Keratinocyte (primary cell): ENCODE measurements around the gene NAGA. TPM values are rescaled to one million over a fixed set of nuclear protein-coding genes. Genes with fewer than 3 reads are reported as not detected.
A peak's percentile ranks its signal among the peaks of the same experiment; 100 is the strongest.
"Not testable (repeated sequence)": the region's sequence is repeated elsewhere in the genome, so short reads cannot be mapped to it uniquely, and the experiment has no call there.

Source experiments
- DNase-seq: peaks from one replicate; pipeline ENCODE4 v3.0.0-alpha.2; 2011; ENCODE audit warnings: low read depth, missing footprints, low spot score
- FAIRE-seq: peaks from 2 replicates; lab custom pipeline; 2011; peaks lifted over from hg19 to GRCh38; lab: Jason Lieb, UNC
- H2AFZ ChIP-seq: 2 replicates; pipeline ENCODE4 v1.6.0; 2012; ENCODE audit warnings: low read length, control low read depth, inconsistent platforms; ENCODE audit not compliant: control insufficient read depth
- H3K27ac ChIP-seq: 2 replicates; pipeline ENCODE4 v1.5.1; 2011; ENCODE audit warnings: low read length; ENCODE audit not compliant: control insufficient read depth, insufficient read depth
- H3K27me3 ChIP-seq: 3 replicates; pipeline ENCODE4 v1.6.0; 2011; ENCODE audit warnings: low read length; ENCODE audit not compliant: control insufficient read depth, insufficient read depth; ENCODE audit errors: extremely low read depth
- H3K36me3 ChIP-seq, 2 experiments: 2 replicates in 1 of 2; 3 replicates in 1 of 2; pipeline ENCODE4 v1.5.1; 2011; ENCODE audit warnings: low read length in 2 of 2, mild to moderate bottlenecking in 1 of 2; ENCODE audit not compliant: control insufficient read depth in 2 of 2, insufficient read depth in 2 of 2; ENCODE audit errors: extremely low read depth in 1 of 2
- H3K4me1 ChIP-seq: 3 replicates; pipeline ENCODE4 v1.5.1; 2011; ENCODE audit warnings: low read length; ENCODE audit not compliant: control insufficient read depth, insufficient read depth; ENCODE audit errors: extremely low read depth
- H3K4me2 ChIP-seq: 3 replicates; pipeline ENCODE4 v1.6.0; 2011; ENCODE audit warnings: low read depth, low read length; ENCODE audit not compliant: control insufficient read depth, insufficient read depth; ENCODE audit errors: extremely low read depth
- H3K4me3 ChIP-seq, 3 experiments: fragments of 200-600 bp in 1 of 3; sonication (generic) in 1 of 3; 2 replicates in 2 of 3; 3 replicates in 1 of 3; pipeline ENCODE4 v1.5.1; 2011 to 2016; ENCODE audit warnings: low read length in 3 of 3, mild to moderate bottlenecking in 3 of 3, control low read depth in 2 of 3, inconsistent platforms in 1 of 3, low read depth in 1 of 3, mixed read lengths in 1 of 3, mixed run types in 1 of 3, moderate library complexity in 1 of 3; ENCODE audit not compliant: control insufficient read depth in 2 of 3, insufficient read depth in 2 of 3; ENCODE audit errors: extremely low read depth in 1 of 3
- H3K79me2 ChIP-seq: 2 replicates; pipeline ENCODE4 v1.6.0; 2012; ENCODE audit warnings: low read length; ENCODE audit not compliant: control insufficient read depth, insufficient read depth
- H3K9ac ChIP-seq: 3 replicates; pipeline ENCODE4 v1.6.0; 2011; ENCODE audit warnings: low read length; ENCODE audit not compliant: control insufficient read depth, insufficient read depth; ENCODE audit errors: extremely low read depth
- H3K9me1 ChIP-seq: 3 replicates; pipeline ENCODE4 v1.6.0; 2011; ENCODE audit warnings: low read length; ENCODE audit not compliant: control insufficient read depth, insufficient read depth; ENCODE audit errors: extremely low read depth
- H3K9me3 ChIP-seq: 2 replicates; pipeline ENCODE4 v1.5.1; 2012; ENCODE audit warnings: low read depth, low read length; ENCODE audit not compliant: control insufficient read depth
- H4K20me1 ChIP-seq: 3 replicates; pipeline ENCODE4 v1.6.0; 2011; ENCODE audit warnings: low read length; ENCODE audit not compliant: control insufficient read depth, insufficient read depth; ENCODE audit errors: extremely low read depth
- CTCF ChIP-seq, 3 experiments: IDR thresholded peaks in 1 of 3; conservative IDR thresholded peaks in 1 of 3; optimal IDR thresholded peaks in 1 of 3; 2 replicates in 2 of 3; 3 replicates in 1 of 3; pipeline versions ENCODE3 to v1.5.1; 2011; ENCODE audit warnings: low read length in 3 of 3, mild to moderate bottlenecking in 3 of 3, moderate library complexity in 2 of 3, control low read depth in 1 of 3, inconsistent platforms in 1 of 3; ENCODE audit not compliant: insufficient read depth in 2 of 3; ENCODE audit errors: extremely low read depth in 1 of 3
- EZH2 ChIP-seq: IDR thresholded peaks from one replicate; pipeline ENCODE4 v1.6.1; 2012; ENCODE audit warnings: inconsistent platforms, mild to moderate bottlenecking, low read length, moderate library complexity
- dilution Hi-C: fragments of 300-500 bp; cut with MboI; formaldehyde crosslinking; loops from one replicate; pipeline ENCODE4 v1.7.0; 2020; ENCODE audit warnings: low sequenced_read_pairs; ENCODE audit not compliant: extremely low pct_ligation_motif_present
- polyA plus RNA-seq, 5 experiments: library from polyadenylated mRNA; depleted of rRNA in 3 of 5; stranded (reverse) in 3 of 5; stranded (forward) in 1 of 5; unstranded in 1 of 5; fragments of >200 nt; gene quantifications; 1 replicate in 1 of 5; 2 replicates in 3 of 5; 3 replicates in 1 of 5; pipeline versions ENCODE4 v1.2.1 to v1.2.3, GENCODE V29; 2011 to 2012; ENCODE audit warnings: missing spikeins in 2 of 5, low read depth in 1 of 5, low replicate concordance in 1 of 5

The NAGA gene
- polyA plus RNA-seq, 1 donor (not counting 4 experiments of a cell fraction or from before 2014, with no cell fraction given), result 17.0 TPM

GRCh38 chr22:42114721-42115120 is 44.1 kb upstream of the NAGA start:
- Histone ChIP-seq H3K9me1 (no peaks in the 10 kb centered on the region), H2AFZ (no peak overlapping the region), H3K4me2 (no peak overlapping the region), H4K20me1 (no peaks in the 10 kb centered on the region), H3K36me3 (no peaks in the 10 kb centered on the region), H3K79me2 (no peaks in the 10 kb centered on the region), H3K9ac (no peak overlapping the region), H3K27me3 (no peaks in the 10 kb centered on the region), H3K27ac (no peak overlapping the region), H3K4me3 (no peak overlapping the region), H3K9me3 (peaks cover 11% of the 10 kb centered on the region), H3K4me1 (no peaks in the 10 kb centered on the region)
- DNase-seq, result no peak
- dilution Hi-C loops, result no loop called here
- FAIRE-seq, result no peak
- TF ChIP-seq CTCF (optimal IDR thresholded peaks at IDR 0.05 in 1 of 3, IDR thresholded peaks at IDR 0.05 in 1 of 3, conservative IDR thresholded peaks at IDR 0.05 in 1 of 3; ENCODE audit: extremely low read depth in 1 of 3, insufficient read depth in 2 of 3, low read length in 3 of 3) (peak; percentile 15 to 26 (median 19)), EZH2 (no peak)

- not testable (repeated sequence) for DNase-seq, H3K27ac ChIP-seq, H3K4me2 ChIP-seq
Measured at GRCh38 chr22:42112793-42113192, 42.2 kb upstream of the NAGA start.

GRCh38 chr22:42111798-42112197 is 41.2 kb upstream of the NAGA start:
- TF ChIP-seq CTCF (optimal IDR thresholded peaks at IDR 0.05 in 1 of 3, IDR thresholded peaks at IDR 0.05 in 1 of 3, conservative IDR thresholded peaks at IDR 0.05 in 1 of 3; ENCODE audit: extremely low read depth in 1 of 3, insufficient read depth in 2 of 3, low read length in 3 of 3) (no peak), EZH2 (no peak)
- Histone ChIP-seq H3K27ac (no peak overlapping the region), H3K9ac (no peak overlapping the region), H3K4me1 (no peaks in the 10 kb centered on the region), H3K9me3 (peaks cover 11% of the 10 kb centered on the region), H3K4me3 (no peak overlapping the region), H3K36me3 (no peaks in the 10 kb centered on the region), H2AFZ (no peak overlapping the region), H3K79me2 (no peaks in the 10 kb centered on the region), H3K27me3 (no peaks in the 10 kb centered on the region), H4K20me1 (no peaks in the 10 kb centered on the region), H3K9me1 (no peaks in the 10 kb centered on the region), H3K4me2 (no peak overlapping the region)
- FAIRE-seq (no peak), DNase-seq (no peak)
- dilution Hi-C loops, result no loop called here

More at GRCh38 chr22:42112793-42113192, 42.2 kb upstream of the NAGA start:
- H3K36me3 ChIP-seq, FAIRE-seq, H4K20me1 ChIP-seq, H3K27me3 ChIP-seq, H3K9ac ChIP-seq, dilution Hi-C loops, H3K4me1 ChIP-seq, H3K4me3 ChIP-seq, H2AFZ ChIP-seq, H3K9me1 ChIP-seq, H3K79me2 ChIP-seq: not testable (repeated sequence)
- H3K9me3 ChIP-seq, result peaks cover 11% of the 10 kb centered on the region
